Stomach (tissue), 9 donors: ENCODE data around the gene CORO2B. TPM values are rescaled to one million over a fixed set of nuclear protein-coding genes. Genes with fewer than 3 reads are reported as not detected.

Experiments
- DNase-seq, 2 donors: peaks; one replicate each; pipeline versions ENCODE4 v3.0.0 to v3.0.0-alpha.2; 2013 to 2019
- H3K27ac ChIP-seq, 5 donors: fragments of 200-600 bp in 4 of 5; sonication (generic) in 4 of 5; one replicate each; pipeline ENCODE4 v1.5.1; 2013 to 2019; ENCODE audit warnings: mild to moderate bottlenecking in 1 of 5, moderate library complexity in 1 of 5
- H3K27me3 ChIP-seq, 3 donors: fragments of 200-600 bp; sonication (generic); one replicate each; pipeline ENCODE4 v1.5.1; 2017 to 2019; ENCODE audit warnings: mixed run types in 1 of 3
- H3K36me3 ChIP-seq, 4 donors: fragments of 200-600 bp; sonication (generic); 1 replicate in 3 of 4; 2 replicates in 1 of 4; pipeline ENCODE4 v1.5.1; 2016 to 2019
- H3K4me1 ChIP-seq, 4 donors: fragments of 200-600 bp; sonication (generic); one replicate each; pipeline ENCODE4 v1.5.1; 2016 to 2019
- H3K4me3 ChIP-seq, 4 donors: fragments of 200-600 bp; sonication (generic) in 3 of 4; one replicate each; pipeline ENCODE4 v1.5.1; 2016 to 2019; ENCODE audit warnings: mild to moderate bottlenecking in 1 of 4
- H3K9me3 ChIP-seq, 4 donors: fragments of 200-600 bp; sonication (generic); one replicate each; pipeline ENCODE4 v1.5.1; 2016 to 2019
- CTCF ChIP-seq, 7 experiments: fragments of 450-650 bp in 4 of 7; fragments of 200-600 bp in 3 of 7; sonication (generic) in 3 of 7; IDR thresholded peaks; one replicate each; pipeline ENCODE4 v1.5.1; 2016 to 2019; ENCODE audit warnings: antibody characterized with exemption in 7 of 7, control low read depth in 2 of 7, mild to moderate bottlenecking in 1 of 7
- EP300 ChIP-seq: sonication (generic); formaldehyde crosslinking; IDR thresholded peaks from one replicate; pipeline ENCODE4 v1.6.1; 2017; ENCODE audit warnings: antibody characterized with exemption
- POLR2A ChIP-seq, 4 donors: fragments of 450-650 bp; IDR thresholded peaks; one replicate each; pipeline ENCODE4 v1.6.1; 2016; ENCODE audit warnings: antibody characterized with exemption in 4 of 4, control low read depth in 2 of 4, mild to moderate bottlenecking in 1 of 4, moderate library complexity in 1 of 4
- POLR2AphosphoS5 ChIP-seq, 3 donors: sonication (generic); formaldehyde crosslinking; IDR thresholded peaks; one replicate each; pipeline ENCODE4 v1.6.1; 2016; ENCODE audit warnings: antibody characterized with exemption in 3 of 3
- WGBS, 5 donors: extraction: QIAGEN DNeasy Blood & Tissue Kit in 3 of 5; methylation state at CpG; one replicate each; pipeline versions ENCODE4 v1.1.5 to v1.1.7; 2013 to 2018; 5-methylcytosine and 5-hydroxymethylcytosine counted together
- intact Hi-C: fragments of 100-400 bp; cut with DNase I; formaldehyde crosslinking; loops from one replicate; pipeline ENCODE4 v1.15.1; 2023; ENCODE audit warnings: low total_unique reads
- polyA plus RNA-seq, 3 donors: library from polyadenylated mRNA; stranded (reverse); fragments of 200-250 nt; gene quantifications; one replicate each; pipeline ENCODE4 v1.2.3, GENCODE V29; 2013
- total RNA-seq, 5 donors: library from RNA; depleted of rRNA; stranded (reverse); fragments of >200 nt; gene quantifications; one replicate each; pipeline versions ENCODE4 v1.1.0 to v1.2.3, GENCODE V29; 2014 to 2016
- donor health status: healthy with polysubstance abuse.
- donor health status: Bipolar disorder and iron deficiency.
- donor health status: healthy.

Gene CORO2B
- total and polyA plus RNA-seq, 8 donors: 0.89 to 3.7 (median 2.3) TPM; not detected in 1

GRCh38 chr15:68581725-68582124 lies 2.9 kb downstream of the CORO2B start:
- Histone ChIP-seq H3K4me1 (peaks cover 13 to 41% (median 26%) of the 10 kb centered on the region in 4 donors), H3K4me3 (no peak overlapping the region), H3K27ac (peak overlapping the region in 2 of 5 donors; percentile 14 to 86), H3K27me3 (peaks cover 0 to 37% (median 27%) of the 10 kb centered on the region in 3 donors), H3K9me3 (no peaks in the 10 kb centered on the region), H3K36me3 (no peaks in the 10 kb centered on the region)
- 68 to 76% (median 71%) methylated on average over 5 of the region's 5 CpGs for WGBS, 5 donors
- intact Hi-C loops: no loop called here
- TF ChIP-seq EP300 (no peak), POLR2A (IDR thresholded peaks at IDR 0.05) (no peak), CTCF (IDR thresholded peaks at IDR 0.05) (no peak), POLR2AphosphoS5 (IDR thresholded peaks at IDR 0.05) (no peak)
- no peak for DNase-seq

- 60 to 82% (median 73%) methylated on average over 4 of the region's 4 CpGs for WGBS, 5 donors
- Histone ChIP-seq H3K27ac (peak overlapping the region in 2 of 5 donors; percentile 14 to 86), H3K27me3 (peaks cover 0 to 32% (median 22%) of the 10 kb centered on the region in 3 donors), H3K36me3 (no peaks in the 10 kb centered on the region), H3K4me1 (peaks cover 13 to 40% (median 24%) of the 10 kb centered on the region in 4 donors), H3K4me3 (no peak overlapping the region), H3K9me3 (no peaks in the 10 kb centered on the region)
- intact Hi-C loops: no loop called here
- no peak for DNase-seq
- no peak for TF ChIP-seq EP300
- no peak for TF ChIP-seq CTCF (IDR thresholded peaks at IDR 0.05)
- TF ChIP-seq POLR2AphosphoS5 (IDR thresholded peaks at IDR 0.05): no peak
- no peak for TF ChIP-seq POLR2A (IDR thresholded peaks at IDR 0.05)
These were observed 3.4 kb downstream of the CORO2B start for GRCh38 chr15:68582236-68582635.

GRCh38 chr15:68582864-68583263 lies 4.1 kb downstream of the CORO2B start:
- TF ChIP-seq POLR2A (IDR thresholded peaks at IDR 0.05) (no peak), CTCF (IDR thresholded peaks at IDR 0.05) (no peak), EP300 (no peak), POLR2AphosphoS5 (IDR thresholded peaks at IDR 0.05) (no peak)
- Histone ChIP-seq H3K27me3 (peaks cover 0 to 26% (median 17%) of the 10 kb centered on the region in 3 donors), H3K9me3 (no peaks in the 10 kb centered on the region), H3K4me1 (peaks cover 9 to 34% (median 18%) of the 10 kb centered on the region in 4 donors), H3K36me3 (no peaks in the 10 kb centered on the region), H3K27ac (peak overlapping the region in 1 of 5 donors; percentile 34), H3K4me3 (no peak overlapping the region)
- intact Hi-C loops: no loop called here
- no peak for DNase-seq
- WGBS, 5 donors: 64 to 81% (median 69%) methylated on average over 3 of the region's 3 CpGs

GRCh38 chr15:68583321-68583720 lies 4.5 kb downstream of the CORO2B start:
- H3K36me3 ChIP-seq: no peaks in the 10 kb centered on the region
- TF ChIP-seq EP300 (no peak), CTCF (IDR thresholded peaks at IDR 0.05) (no peak), POLR2A (IDR thresholded peaks at IDR 0.05) (no peak), POLR2AphosphoS5 (IDR thresholded peaks at IDR 0.05) (no peak)
- H3K4me3 ChIP-seq: no peak overlapping the region
- H3K9me3 ChIP-seq: no peaks in the 10 kb centered on the region
- H3K4me1 ChIP-seq: peaks cover 5 to 29% (median 15%) of the 10 kb centered on the region in 4 donors
- no peak for DNase-seq
- peak overlapping the region in 1 of 5 donors; percentile 34 for H3K27ac ChIP-seq
- H3K27me3 ChIP-seq: peaks cover 0 to 21% (median 13%) of the 10 kb centered on the region in 3 donors
- intact Hi-C loops: no loop called here
- 78 to 85% (median 84%) methylated on average over 7 of the region's 7 CpGs for WGBS, 5 donors
